HepG2 (cell line): ENCODE data around the gene MEAF6. TPM values are rescaled to one million over a fixed set of nuclear protein-coding genes. Genes with fewer than 3 reads are reported as not detected.

Source experiments
- E2F2 ChIP-seq: sonication (generic); formaldehyde crosslinking; IDR thresholded peaks from 2 replicates; pipeline ENCODE4 v1.4.0; 2020; ENCODE audit warnings: missing genetic modification reagents, borderline replicate concordance
- ESRRA ChIP-seq: sonication (generic); formaldehyde crosslinking; IDR thresholded peaks from 2 replicates; pipeline ENCODE4 v1.5.1; 2020; ENCODE audit warnings: mild to moderate bottlenecking, low read depth, missing genetic modification reagents
- FOSL1 ChIP-seq: sonication (generic); formaldehyde crosslinking; IDR thresholded peaks from 2 replicates; pipeline ENCODE4 v1.9.0; 2021; ENCODE audit warnings: missing genetic modification reagents, borderline replicate concordance
- GRHL1 ChIP-seq: sonication (generic); formaldehyde crosslinking; conservative IDR thresholded peaks from 2 replicates; pipeline ENCODE4 v1.8.0; 2022; ENCODE audit warnings: missing genetic modification reagents
- KDM3A ChIP-seq: IDR thresholded peaks from 2 replicates; pipeline ENCODE4 v1.6.1; 2018; ENCODE audit warnings: low read depth, missing compliant biosample characterization
- MAFF ChIP-seq: IDR thresholded peaks from 2 replicates; pipeline ENCODE4 v1.6.1; 2011; ENCODE audit warnings: low read depth, low read length, improper control_type of control experiment
- MAX ChIP-seq: IDR thresholded peaks from 2 replicates; pipeline ENCODE4 v1.6.1; 2012; ENCODE audit warnings: inconsistent platforms
- MLLT10 ChIP-seq: sonication (generic); formaldehyde crosslinking; IDR thresholded peaks from 2 replicates; pipeline ENCODE4 v1.4.0; 2020; ENCODE audit warnings: missing genetic modification reagents
- NPAS2 ChIP-seq: sonication (generic); formaldehyde crosslinking; IDR thresholded peaks from 2 replicates; pipeline ENCODE4 v1.8.0; 2022; ENCODE audit warnings: mild to moderate bottlenecking, missing genetic modification reagents, borderline replicate concordance
- PAXIP1 ChIP-seq: sonication (generic); formaldehyde crosslinking; conservative IDR thresholded peaks from 2 replicates; pipeline ENCODE4 v1.4.0; 2020; ENCODE audit warnings: mild to moderate bottlenecking, missing genetic modification reagents, moderate library complexity
- RARA ChIP-seq: IDR thresholded peaks from 2 replicates; pipeline ENCODE4 v1.6.1; 2016; ENCODE audit warnings: missing genetic modification reagents, missing compliant biosample characterization
- SNAPC2 ChIP-seq: sonication (generic); formaldehyde crosslinking; IDR thresholded peaks from 2 replicates; pipeline ENCODE4 v1.8.1; 2022; ENCODE audit warnings: mild to moderate bottlenecking, missing genetic modification reagents
- THAP11 ChIP-seq: IDR thresholded peaks from 2 replicates; pipeline ENCODE4 v1.6.1; 2016; ENCODE audit warnings: missing biosample characterization, missing genetic modification reagents
- ZFP90 ChIP-seq: sonication (generic); formaldehyde crosslinking; IDR thresholded peaks from 2 replicates; pipeline ENCODE4 v1.8.0; 2022; ENCODE audit warnings: missing genetic modification reagents, mild to moderate bottlenecking, inconsistent platforms, borderline replicate concordance
- ZFYVE20 ChIP-seq: sonication (generic); formaldehyde crosslinking; IDR thresholded peaks from 2 replicates; pipeline ENCODE4 v1.8.0; 2023; ENCODE audit warnings: low read depth, mild to moderate bottlenecking, moderate library complexity, missing genetic modification reagents, borderline replicate concordance
- ZMYM4 ChIP-seq: sonication (generic); formaldehyde crosslinking; IDR thresholded peaks from 2 replicates; pipeline ENCODE4 v1.8.1; 2023; ENCODE audit warnings: mild to moderate bottlenecking, missing genetic modification reagents
- ZNF33A ChIP-seq: sonication (generic); formaldehyde crosslinking; IDR thresholded peaks from 2 replicates; pipeline ENCODE4 v1.5.1; 2020; ENCODE audit warnings: missing genetic modification reagents, mild to moderate bottlenecking, moderate library complexity, borderline replicate concordance
- ZNF7 ChIP-seq: IDR thresholded peaks from 2 replicates; pipeline ENCODE4 v1.6.1; 2016; ENCODE audit warnings: missing biosample characterization, missing genetic modification reagents
- ZNF703 ChIP-seq: sonication (generic); formaldehyde crosslinking; IDR thresholded peaks from 2 replicates; pipeline ENCODE4 v1.5.1; 2020; ENCODE audit warnings: missing genetic modification reagents, mild to moderate bottlenecking, moderate library complexity, borderline replicate concordance
- ZNF709 ChIP-seq: sonication (generic); formaldehyde crosslinking; IDR thresholded peaks from 2 replicates; pipeline ENCODE4 v1.5.0; 2020; ENCODE audit warnings: mild to moderate bottlenecking, missing genetic modification reagents
- ZNF768 ChIP-seq: sonication (generic); formaldehyde crosslinking; IDR thresholded peaks from 2 replicates; pipeline ENCODE4 v1.4.0; 2020; ENCODE audit warnings: missing genetic modification reagents
- ZNF776 ChIP-seq: sonication (generic); formaldehyde crosslinking; IDR thresholded peaks from 2 replicates; pipeline ENCODE4 v1.4.0; 2020; ENCODE audit warnings: mild to moderate bottlenecking, missing genetic modification reagents
- ZSCAN21 ChIP-seq: sonication (generic); formaldehyde crosslinking; IDR thresholded peaks from 2 replicates; pipeline ENCODE4 v1.8.0; 2022; ENCODE audit warnings: mild to moderate bottlenecking, missing genetic modification reagents, moderate library complexity, borderline replicate concordance
- polyA plus RNA-seq, 8 experiments: library from polyadenylated mRNA; depleted of rRNA in 3 of 8; stranded (reverse) in 7 of 8; unstranded in 1 of 8; fragments of >200 nt; fragmentation: Illumina TruSeq in 4 of 8; extraction: Trizol in 4 of 8; gene quantifications; 2 replicates each; pipeline versions ENCODE4 v1.2.1 to v1.2.3, GENCODE V29; 2011 to 2016; ENCODE audit warnings: low read depth in 4 of 8, missing spikeins in 1 of 8, mixed read lengths in 1 of 8; ENCODE audit not compliant: insufficient read depth in 1 of 8
- total RNA-seq, 5 experiments: library from RNA; depleted of rRNA; stranded (reverse); fragments of >200 nt; fragmentation: Illumina TruSeq; extraction: Trizol; gene quantifications; 2 replicates each; pipeline ENCODE4 v1.2.3, GENCODE V29; 2016; ENCODE audit warnings: low read depth in 1 of 5

Gene MEAF6
- total and polyA plus RNA-seq, 2 of the 13 experiments (the other 11 are each of a cell fraction or from before 2014, with no cell fraction given), result 29.5 to 45.6 TPM

GRCh38 chr1:37514350-37515184 is at the start of gene MEAF6 (continued):
- TF ChIP-seq ZFYVE20 (CRISPR knock-in tag) (no peak), ZNF703 (CRISPR knock-in tag) (no peak), ZNF709 (CRISPR knock-in tag) (peak; percentile 86; the same call in 1 of the 2 replicates), RARA (CRISPR knock-in tag) (no peak), MLLT10 (CRISPR knock-in tag) (no peak), GRHL1 (CRISPR knock-in tag) (no peak), ZFP90 (CRISPR knock-in tag) (peak; percentile 95; the same call in 1 of the 2 replicates), MAX (peak; percentile 94), FOSL1 (CRISPR knock-in tag) (peak; percentile 56; the same call in 1 of the 2 replicates), ZSCAN21 (CRISPR knock-in tag) (peak; percentile 74; the same call in 1 of the 2 replicates), ZNF7 (CRISPR knock-in tag) (no peak), ESRRA (CRISPR knock-in tag) (no peak; the same call in 1 of the 2 replicates), SNAPC2 (0 out of 2 replicates have a peak, but pooled peaks have one; percentile 48), ZNF33A (CRISPR knock-in tag) (0 out of 2 replicates have a peak, but pooled peaks have one; percentile 59), ZNF768 (CRISPR knock-in tag) (0 out of 2 replicates have a peak, but pooled peaks have one; percentile 46), ZNF776 (peak; percentile 79; the same call in 1 of the 2 replicates), NPAS2 (no peak), MAFF (no peak), ZMYM4 (CRISPR knock-in tag) (peak; percentile 84), KDM3A (CRISPR knock-in tag) (0 out of 2 replicates have a peak, but pooled peaks have one; percentile 54), PAXIP1 (CRISPR knock-in tag) (no peak; the same call in none of the 2 replicates), THAP11 (CRISPR knock-in tag) (peak; percentile 66; the same call in 1 of the 2 replicates), E2F2 (peak; percentile 81; the same call in 1 of the 2 replicates)
